Type B pancreatic cell (in vitro differentiated cells): ENCODE data around the gene ZBED5. TPM values are rescaled to one million over a fixed set of nuclear protein-coding genes. Genes with fewer than 3 reads are reported as not detected.

ENCODE experiments used
- DNase-seq: peaks from one replicate; pipeline ENCODE4 v3.0.0; 2021; ENCODE audit warnings: mixed read lengths; ENCODE audit not compliant: unreplicated experiment; ENCODE audit errors: extremely low spot score
- H3K27ac Mint-ChIP-seq: 2 replicates; pipeline ENCODE4 v1.8.0; 2021; ENCODE audit warnings: mild to moderate bottlenecking, mixed read lengths
- H3K27me3 Mint-ChIP-seq: 2 replicates; pipeline ENCODE4 v1.8.0; 2021; ENCODE audit warnings: mixed read lengths
- H3K36me3 Mint-ChIP-seq: 2 replicates; pipeline ENCODE4 v1.8.0; 2021; ENCODE audit warnings: mixed read lengths
- H3K4me1 Mint-ChIP-seq: one replicate; pipeline ENCODE4 v1.8.0; 2021; ENCODE audit warnings: mixed read lengths; ENCODE audit not compliant: unreplicated experiment
- H3K4me3 Mint-ChIP-seq: 2 replicates; pipeline ENCODE4 v1.8.0; 2021; ENCODE audit warnings: mild to moderate bottlenecking, mixed read lengths
- H3K9me3 Mint-ChIP-seq: 2 replicates; pipeline ENCODE4 v1.8.0; 2021; ENCODE audit warnings: mixed read lengths
- total RNA-seq: library from RNA; stranded (reverse); gene quantifications from 2 replicates; pipeline ENCODE4 v1.2.1, GENCODE V29; 2021; ENCODE audit warnings: low replicate concordance
- TF ChIP-seq, protein P1 (sequence below): fragments of 200-600 bp; sonication (generic); conservative IDR thresholded peaks from 2 replicates; pipeline ENCODE4 v1.5.0; 2021; ENCODE audit warnings: antibody characterized with exemption, mild to moderate bottlenecking

ZBED5 gene
- total RNA-seq, 1 donor from 2014 or later: 88.0 TPM

DNA sequence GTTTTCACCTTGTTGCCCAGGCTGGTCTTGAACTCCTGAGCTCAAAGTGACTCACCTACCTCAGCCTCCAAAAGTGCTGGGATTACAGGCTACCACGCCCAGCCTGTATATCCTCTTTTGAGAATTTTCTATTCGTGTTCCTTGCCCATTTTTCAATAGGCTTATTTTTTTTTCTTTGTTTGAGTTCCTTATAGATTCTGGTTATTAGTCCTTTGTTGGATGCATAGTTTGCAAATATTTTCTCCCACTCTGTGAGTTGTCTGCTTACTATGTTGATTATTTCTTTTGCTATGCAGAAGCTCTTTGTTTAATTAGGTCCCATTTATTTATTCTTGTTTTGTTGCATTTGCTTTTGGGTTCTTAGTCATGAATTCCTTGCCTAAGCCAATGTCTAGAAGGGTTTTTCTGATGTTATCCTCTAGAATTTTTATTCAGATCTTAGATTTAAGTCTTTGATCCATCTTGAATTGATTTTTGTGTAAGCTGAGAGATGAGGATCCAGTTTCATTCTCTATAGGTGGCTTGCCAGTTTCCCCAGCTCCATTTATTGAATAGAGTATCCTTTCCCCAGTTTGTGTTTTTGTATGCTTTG is 17.7 kb upstream of the ZBED5 start:
- DNase-seq: no peak
- H3K27ac Mint-ChIP-seq: no peak overlapping the region
- H3K9me3 Mint-ChIP-seq: peaks cover 21% of the 10 kb centered on the region
- TF ChIP-seq, protein P1, sequence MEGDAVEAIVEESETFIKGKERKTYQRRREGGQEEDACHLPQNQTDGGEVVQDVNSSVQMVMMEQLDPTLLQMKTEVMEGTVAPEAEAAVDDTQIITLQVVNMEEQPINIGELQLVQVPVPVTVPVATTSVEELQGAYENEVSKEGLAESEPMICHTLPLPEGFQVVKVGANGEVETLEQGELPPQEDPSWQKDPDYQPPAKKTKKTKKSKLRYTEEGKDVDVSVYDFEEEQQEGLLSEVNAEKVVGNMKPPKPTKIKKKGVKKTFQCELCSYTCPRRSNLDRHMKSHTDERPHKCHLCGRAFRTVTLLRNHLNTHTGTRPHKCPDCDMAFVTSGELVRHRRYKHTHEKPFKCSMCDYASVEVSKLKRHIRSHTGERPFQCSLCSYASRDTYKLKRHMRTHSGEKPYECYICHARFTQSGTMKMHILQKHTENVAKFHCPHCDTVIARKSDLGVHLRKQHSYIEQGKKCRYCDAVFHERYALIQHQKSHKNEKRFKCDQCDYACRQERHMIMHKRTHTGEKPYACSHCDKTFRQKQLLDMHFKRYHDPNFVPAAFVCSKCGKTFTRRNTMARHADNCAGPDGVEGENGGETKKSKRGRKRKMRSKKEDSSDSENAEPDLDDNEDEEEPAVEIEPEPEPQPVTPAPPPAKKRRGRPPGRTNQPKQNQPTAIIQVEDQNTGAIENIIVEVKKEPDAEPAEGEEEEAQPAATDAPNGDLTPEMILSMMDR: no peak
- no peak overlapping the region for H3K4me3 Mint-ChIP-seq
- H3K27me3 Mint-ChIP-seq: no peaks in the 10 kb centered on the region
- H3K4me1 Mint-ChIP-seq: peaks cover 20% of the 10 kb centered on the region
- peaks cover 24% of the 10 kb centered on the region for H3K36me3 Mint-ChIP-seq

- H3K4me1 Mint-ChIP-seq: peaks cover 17% of the 10 kb centered on the region
- H3K36me3 Mint-ChIP-seq: peaks cover 20% of the 10 kb centered on the region
- H3K4me3 Mint-ChIP-seq: no peak overlapping the region
- H3K27me3 Mint-ChIP-seq: no peaks in the 10 kb centered on the region
- peaks cover 11% of the 10 kb centered on the region for H3K9me3 Mint-ChIP-seq
- TF ChIP-seq, protein P1: no peak
- no peak overlapping the region for H3K27ac Mint-ChIP-seq
- no peak for DNase-seq
These were observed 14.2 kb upstream of the ZBED5 start for GRCh38 chr11:10872097-10872496.

DNA sequence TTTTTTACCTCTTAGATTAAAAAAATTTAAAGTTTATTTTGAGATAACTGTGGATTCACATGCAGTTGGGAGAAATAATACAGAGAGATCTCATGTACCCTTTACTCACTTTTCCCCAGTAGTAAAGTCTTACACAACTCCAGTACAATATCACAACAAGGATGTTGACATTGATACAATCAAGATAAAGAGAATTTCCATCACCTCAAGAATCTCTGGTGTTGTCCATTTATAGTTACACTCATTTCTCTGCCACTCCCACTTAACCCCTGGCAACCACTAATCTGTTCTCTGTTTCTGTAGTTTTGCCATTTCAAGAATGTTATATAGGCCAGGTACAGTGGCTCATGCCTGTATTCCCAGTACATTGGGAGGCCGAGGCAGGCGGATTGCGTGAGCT is 10.5 kb upstream of the ZBED5 start:
- TF ChIP-seq, protein P1: no peak
- Mint-ChIP-seq H3K4me1 (peaks cover 15% of the 10 kb centered on the region), H3K36me3 (peaks cover 12% of the 10 kb centered on the region), H3K27me3 (no peaks in the 10 kb centered on the region), H3K4me3 (no peak overlapping the region), H3K9me3 (peaks cover 11% of the 10 kb centered on the region), H3K27ac (no peak overlapping the region)
- DNase-seq: no peak

DNA sequence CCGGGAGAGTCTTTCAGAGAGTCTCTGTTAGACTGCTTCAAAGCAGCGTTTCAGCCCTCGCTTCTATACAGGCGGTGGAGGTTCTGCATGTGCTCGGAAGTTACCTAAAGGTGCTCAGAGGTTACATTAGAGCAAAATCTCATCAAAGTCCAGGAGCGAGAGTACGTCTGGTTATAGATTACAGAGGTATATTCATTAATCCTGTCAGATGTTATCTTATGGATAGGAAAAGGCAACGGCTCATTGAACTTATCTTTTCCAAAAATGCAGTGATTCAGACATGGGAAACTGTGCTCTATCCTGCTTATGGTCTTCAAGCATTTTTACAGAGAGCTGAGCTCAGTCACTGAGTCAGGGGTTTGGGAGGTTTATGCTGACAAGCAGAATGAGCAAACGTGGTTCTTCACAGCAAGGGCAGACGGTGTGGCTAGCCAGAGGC is 9.1 kb upstream of the ZBED5 start:
- no peak for DNase-seq
- Mint-ChIP-seq H3K27ac (peak overlapping the region; percentile 32), H3K4me3 (no peak overlapping the region)

DNA sequence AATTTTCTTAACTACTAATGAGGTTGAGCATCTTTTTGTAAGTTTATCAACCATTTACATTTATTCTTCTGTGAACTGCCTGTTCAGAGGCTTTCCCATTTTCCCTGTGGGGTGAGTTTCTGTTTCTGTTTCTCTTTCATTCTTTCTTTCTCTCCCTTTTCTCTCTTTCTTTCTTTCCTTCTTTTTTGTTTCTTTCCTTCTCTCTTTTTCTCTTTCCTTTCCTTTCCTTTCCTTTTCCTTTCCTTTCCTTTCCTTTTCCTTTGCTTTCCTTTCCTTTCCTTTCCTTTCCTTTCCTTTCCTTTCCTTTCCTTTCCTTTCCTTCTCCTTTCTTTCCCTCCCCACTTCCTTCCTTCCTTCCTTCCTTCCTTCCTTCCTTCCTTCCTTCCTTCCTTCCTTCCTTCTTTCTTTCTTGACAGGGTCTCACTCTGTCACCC is 8.0 kb upstream of the ZBED5 start:
- Mint-ChIP-seq H3K27me3 (no peaks in the 10 kb centered on the region), H3K4me1 (peaks cover 25% of the 10 kb centered on the region), H3K4me3 (no peak overlapping the region)

More for the DNA sequence above, 9.1 kb upstream of the ZBED5 start:
- TF ChIP-seq, protein P1: no peak
- peaks cover 6% of the 10 kb centered on the region for H3K36me3 Mint-ChIP-seq
- H3K4me1 Mint-ChIP-seq: peaks cover 25% of the 10 kb centered on the region
- H3K9me3 Mint-ChIP-seq: peaks cover 6% of the 10 kb centered on the region
- H3K27me3 Mint-ChIP-seq: no peaks in the 10 kb centered on the region

More for the DNA sequence above, 8.0 kb upstream of the ZBED5 start:
- TF ChIP-seq, protein P1: no peak
- no peaks in the 10 kb centered on the region for H3K36me3 Mint-ChIP-seq
- H3K27ac Mint-ChIP-seq: no peak overlapping the region
- no peaks in the 10 kb centered on the region for H3K9me3 Mint-ChIP-seq
- DNase-seq: no peak
